GM18498 (cell line): Measurements from ENCODE around the gene SPDYA.
"Not testable (repeated sequence)": the region's sequence is repeated elsewhere in the genome, so short reads cannot be mapped to it uniquely, and the experiment has no call there.

ENCODE experiments used
- ATAC-seq: cut with Tn5 transposase; IDR thresholded peaks from one replicate; pipeline ENCODE4 v1.9.1; 2021; ENCODE audit warnings: mild to moderate bottlenecking, moderate library complexity; ENCODE audit not compliant: unreplicated experiment

The SPDYA gene

DNA sequence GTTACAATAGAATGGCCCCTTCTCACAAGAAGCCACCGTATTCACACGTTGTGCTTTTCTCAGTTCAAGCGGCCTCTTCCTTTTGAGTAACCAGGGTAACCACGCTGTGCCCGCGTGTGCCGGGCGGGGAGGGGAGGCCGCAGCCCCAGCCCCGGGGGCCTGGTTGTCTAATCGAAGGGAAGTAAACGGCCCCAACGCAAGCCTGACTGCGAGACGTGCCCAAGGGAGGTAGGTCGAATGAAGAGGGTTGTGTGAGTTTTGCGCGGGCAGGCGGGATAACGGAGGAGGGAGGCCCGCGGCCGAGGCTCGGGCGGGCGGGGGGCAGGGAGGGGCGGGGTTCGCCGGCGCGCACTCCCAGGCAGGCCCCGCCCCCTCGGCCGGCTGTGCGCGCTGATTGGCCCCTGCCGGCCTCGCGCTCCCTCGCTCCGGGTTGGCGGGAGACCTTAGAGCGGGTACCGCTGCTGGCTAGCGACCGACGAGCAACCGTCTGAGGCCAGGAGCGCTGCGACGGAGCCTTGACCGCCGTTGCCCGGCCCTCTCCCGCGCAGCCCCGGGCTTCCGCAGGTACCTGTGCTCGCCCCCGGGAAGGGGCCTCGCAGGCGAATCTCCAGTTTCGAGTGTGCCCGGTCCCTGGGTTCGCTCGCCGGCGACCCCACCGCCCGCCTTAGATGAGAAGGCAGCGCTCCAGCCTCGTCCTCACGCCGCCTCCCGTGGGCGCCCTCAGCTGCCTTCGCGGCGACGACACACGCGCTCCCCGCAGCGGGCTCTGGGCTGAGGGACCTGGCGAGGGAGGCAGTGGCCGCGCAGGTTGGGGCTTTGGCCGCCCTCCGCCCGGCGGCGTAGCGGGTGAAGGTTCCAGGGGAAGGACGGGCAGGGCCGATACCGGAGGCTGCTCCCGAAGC, at the start of gene SPDYA:
SPDYA (plus strand) TSS at position 451 of the 902 bp plus-strand sequence. CDS start 5,181 bp downstream, outside the sequence.
- ATAC-seq: peak; percentile 83

DNA sequence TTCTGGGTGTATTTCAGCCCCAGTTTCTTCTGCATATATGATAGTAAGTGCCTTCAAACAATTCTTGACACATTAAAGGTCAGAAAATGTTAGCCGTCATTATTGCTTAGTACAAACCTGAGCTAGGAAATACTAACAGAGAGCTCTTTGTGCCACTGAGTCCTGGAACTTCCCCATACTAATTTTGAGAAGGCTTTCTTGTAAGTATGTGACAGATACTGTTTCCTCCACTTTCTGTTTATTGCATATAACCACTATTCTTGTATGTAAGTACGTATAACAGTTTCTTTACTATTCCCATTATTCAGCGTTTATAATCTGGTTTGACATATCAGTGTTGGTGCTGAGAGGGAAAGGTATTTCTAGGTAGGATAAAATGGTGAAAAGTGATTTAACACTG, 49.2 kb upstream of the SPDYA start:
- ATAC-seq: no peak

DNA sequence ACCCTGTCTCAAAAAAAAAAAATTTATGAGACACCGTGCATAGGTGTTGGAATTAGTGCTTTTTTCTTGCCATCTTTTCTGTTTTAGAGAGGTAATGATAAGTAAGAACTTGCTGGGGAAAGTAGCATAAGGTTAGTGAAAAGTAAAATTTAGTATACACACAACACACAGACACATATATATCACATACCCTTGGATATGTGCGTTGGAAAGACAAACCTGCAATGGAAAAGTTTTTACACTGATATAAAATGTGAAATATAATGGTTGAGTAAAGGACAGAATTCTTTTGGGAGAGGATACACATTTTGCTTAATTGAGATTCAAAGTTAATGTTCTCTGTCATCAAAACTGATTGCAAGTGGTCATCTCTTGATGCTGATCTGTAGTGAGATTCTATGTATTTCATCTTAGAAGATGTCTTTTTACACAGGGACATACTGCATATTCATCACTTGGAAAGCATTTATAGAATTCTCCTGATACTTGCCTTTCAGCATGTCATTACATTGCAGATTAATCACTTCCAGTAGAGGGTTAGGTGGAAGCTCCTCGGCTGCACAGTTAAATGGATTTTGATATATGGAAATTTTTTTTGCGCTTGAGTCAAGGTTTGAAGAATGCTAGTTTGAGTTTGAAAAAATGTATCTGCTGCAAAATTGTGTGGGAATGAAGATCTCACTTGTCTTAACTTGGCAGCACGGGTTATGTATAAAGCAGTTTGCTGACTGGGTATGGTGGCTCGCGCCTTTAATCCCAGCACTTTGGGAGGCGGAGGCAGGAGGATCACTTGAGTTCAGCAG, 45.5 kb upstream of the SPDYA start:
- ATAC-seq: no peak

DNA sequence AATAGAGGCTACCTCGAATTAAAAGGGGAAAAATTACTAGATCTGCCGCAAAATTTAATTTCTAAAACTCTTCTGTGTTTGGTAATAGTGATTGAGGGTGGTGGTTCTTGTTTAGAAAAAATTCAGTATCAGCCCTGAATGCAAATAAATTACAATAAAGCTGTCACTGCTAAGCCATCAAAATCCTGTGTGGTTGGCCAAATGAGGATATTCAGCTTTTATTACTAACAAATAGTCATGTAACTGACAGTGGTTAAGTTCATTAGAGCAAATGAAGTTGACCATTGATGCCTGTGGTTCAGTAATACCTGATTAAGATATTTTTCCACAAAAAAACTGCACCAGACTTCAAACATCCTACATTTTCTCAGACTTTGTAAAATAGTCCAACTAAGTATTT, 44.6 kb upstream of the SPDYA start:
- no peak for ATAC-seq

DNA sequence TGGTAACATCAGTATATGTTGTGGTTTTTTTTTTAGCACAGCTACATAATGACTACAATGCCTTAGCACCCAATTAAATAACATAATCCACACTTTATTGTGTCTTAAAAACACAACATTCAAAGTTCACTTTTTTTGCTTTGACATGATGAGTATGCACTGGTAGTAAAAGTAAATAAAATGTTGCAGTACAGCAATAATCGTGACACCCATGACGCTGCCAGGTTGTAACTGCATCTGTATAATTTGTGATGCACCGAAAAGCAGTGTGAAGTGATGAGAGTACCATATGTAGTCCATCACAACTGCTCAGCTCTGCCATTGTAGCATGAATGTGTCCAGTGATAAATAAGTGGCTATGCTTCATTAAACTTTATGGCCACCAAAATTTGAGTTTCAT, 43.3 kb upstream of the SPDYA start:
- ATAC-seq: no peak

- no peak for ATAC-seq
Observed at GRCh38 chr2:28768422-28768821, 42.2 kb upstream of the SPDYA start.

DNA sequence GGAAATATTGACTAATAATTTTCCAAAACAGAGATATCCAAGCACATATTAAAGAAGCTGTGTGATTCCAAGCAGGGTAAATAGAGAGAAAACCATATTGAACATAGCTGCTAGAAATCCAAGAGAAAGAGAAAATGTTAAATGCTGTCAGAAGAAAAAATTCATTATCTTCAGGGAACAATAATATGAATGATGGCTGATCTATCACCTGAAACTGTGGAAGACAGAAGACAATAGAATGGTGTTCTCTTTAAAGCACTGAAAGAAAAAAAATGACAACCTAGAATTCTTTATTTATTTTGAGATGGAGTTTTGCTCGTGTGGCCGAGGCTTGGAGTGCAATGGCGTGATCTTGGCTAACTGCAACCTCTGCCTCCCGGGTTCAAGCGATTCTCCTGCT, 41.7 kb upstream of the SPDYA start:
- ATAC-seq: no peak

DNA sequence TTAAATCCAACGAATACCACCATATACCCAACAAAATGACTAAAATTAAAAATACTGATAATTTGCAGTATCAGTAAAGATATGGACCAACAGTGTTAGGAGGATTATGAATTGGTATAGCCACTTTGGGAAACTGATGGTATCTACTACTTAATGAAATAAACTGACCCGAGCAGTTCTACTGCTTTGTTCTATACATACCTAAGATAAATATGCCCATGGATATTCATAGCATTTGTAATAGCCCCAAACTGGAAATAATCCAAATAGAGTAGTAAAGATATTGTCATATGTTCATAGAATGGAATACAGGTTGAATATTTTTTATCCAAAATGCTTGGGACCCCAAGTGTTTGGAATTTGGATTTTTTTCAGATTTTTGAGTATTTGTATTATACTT, 38.3 kb upstream of the SPDYA start:
- no peak for ATAC-seq

DNA sequence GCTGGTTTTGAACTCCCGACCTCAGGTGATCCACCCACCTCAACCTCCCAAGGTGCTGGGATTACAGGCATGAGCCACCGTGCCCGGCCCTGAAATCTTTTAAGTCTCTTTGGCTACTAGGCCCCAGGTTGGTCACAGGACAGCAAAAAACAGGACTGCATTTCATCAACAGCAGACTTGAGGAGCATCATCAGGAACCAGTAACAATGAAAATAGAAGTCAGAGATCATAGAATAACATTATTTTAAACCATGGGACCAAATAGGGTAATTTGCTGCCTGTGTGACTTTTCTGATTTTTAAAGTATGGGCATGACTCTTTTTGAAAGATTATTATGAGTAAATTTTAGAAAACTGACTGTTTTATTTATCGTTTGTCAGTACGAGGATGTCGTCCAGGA, 34.2 kb upstream of the SPDYA start:
- no peak for ATAC-seq

GRCh38 chr2:28778392-28778791, 32.2 kb upstream of the SPDYA start:
- ATAC-seq: no peak

DNA sequence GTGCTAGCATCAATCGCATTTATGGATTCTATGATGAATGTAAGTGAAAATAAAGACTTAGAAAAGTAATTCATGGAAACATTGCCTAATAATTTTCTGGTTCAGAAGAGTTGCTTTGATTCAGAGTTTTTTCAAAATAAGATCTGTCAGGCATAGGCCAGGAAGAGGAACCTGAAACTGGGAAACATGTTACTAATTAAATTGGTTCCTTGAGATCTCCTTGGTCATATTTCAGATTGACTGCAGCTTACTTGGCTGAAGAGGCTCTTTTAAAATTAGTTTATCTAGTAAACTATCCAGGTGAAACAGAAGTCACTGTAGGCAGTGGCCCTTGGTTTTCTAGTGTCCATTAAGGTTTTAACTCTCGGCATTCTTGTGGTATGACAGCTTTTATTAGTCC, 31.6 kb upstream of the SPDYA start:
- ATAC-seq: no peak

DNA sequence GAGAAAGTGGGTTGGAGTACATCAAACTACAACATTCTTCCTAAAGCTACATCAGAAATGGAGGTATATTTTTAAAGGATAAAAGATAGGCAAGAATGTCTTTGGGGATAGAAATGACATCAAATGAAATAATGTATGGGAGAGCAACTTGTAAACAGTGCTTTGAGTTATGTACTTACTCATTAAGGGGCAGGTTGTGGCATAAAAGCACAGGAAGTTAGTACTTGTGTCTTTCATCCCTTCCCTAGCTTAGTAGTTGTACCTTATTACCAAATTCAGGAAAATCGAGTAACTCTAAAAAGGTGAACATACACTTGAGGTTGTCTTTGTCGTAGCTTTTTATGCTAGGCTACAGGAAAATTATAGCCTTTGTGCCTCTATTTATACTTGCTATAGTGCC, 30.1 kb upstream of the SPDYA start:
- ATAC-seq: no peak

GRCh38 chr2:28782423-28782822, 28.2 kb upstream of the SPDYA start:
- ATAC-seq: no peak

DNA sequence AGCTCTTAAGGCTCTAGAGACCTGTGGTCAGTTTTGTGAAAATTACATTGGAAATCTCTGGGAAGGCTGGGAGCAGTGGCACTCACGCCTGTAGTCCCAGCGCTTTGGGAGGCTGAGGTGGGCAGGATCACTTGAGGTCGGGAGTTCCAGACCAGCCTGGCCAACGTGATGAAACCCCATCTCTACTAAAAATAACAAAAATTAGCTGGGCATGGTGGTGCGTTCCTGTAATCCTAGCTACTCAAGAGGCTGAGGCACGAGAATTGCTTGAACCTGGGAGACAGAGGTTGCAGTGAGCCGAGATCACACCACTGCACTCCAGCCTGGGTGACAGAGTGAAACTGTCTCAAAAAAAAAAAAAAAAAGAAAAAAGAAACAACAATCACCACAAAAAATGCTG, 26.1 kb upstream of the SPDYA start:
- ATAC-seq: not testable (repeated sequence)

DNA sequence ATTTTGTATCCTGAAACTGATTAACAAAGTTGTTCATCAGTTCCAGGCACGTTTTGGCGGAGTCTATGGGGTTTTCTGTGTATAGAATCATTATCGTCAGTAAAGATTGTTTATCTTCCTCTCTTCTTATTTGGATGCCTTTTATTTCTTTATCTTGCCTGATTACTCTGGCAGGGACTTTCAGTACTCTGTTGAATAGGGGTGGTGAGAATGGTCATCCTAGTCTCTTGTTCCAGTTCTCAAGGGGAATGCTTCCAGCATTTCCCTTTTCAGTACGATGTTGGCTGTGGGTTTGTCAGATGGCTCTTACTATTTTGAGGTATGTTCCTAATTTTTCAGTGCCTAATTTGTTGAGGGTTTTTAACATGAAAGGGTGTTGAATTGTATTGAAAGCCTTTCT, 14.0 kb upstream of the SPDYA start:
- no peak for ATAC-seq

GRCh38 chr2:28801726-28802125, 8.9 kb upstream of the SPDYA start:
- ATAC-seq: no peak

GRCh38 chr2:28802975-28803429, 7.6 kb upstream of the SPDYA start:
- no peak for ATAC-seq

DNA sequence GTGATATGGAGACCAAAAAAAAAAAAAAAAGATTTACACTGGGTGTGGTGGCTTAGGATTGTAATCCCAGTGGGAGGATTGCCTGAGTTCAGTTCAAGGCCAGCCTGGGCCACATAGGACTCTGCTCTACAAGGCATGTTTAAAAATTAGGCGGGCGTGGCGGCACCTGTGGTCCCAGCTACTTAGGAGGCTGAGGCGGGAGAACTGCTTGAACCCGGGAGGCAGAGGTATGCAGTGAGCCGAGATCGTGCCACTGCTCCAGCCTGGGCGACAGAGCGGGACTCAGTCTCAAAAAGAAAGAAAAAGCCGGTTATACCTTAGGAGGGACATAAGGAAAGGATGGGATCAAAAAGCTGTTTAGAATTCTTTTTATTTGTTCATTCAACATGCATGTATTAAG, 707 bp upstream of the SPDYA start:
- no peak for ATAC-seq

DNA sequence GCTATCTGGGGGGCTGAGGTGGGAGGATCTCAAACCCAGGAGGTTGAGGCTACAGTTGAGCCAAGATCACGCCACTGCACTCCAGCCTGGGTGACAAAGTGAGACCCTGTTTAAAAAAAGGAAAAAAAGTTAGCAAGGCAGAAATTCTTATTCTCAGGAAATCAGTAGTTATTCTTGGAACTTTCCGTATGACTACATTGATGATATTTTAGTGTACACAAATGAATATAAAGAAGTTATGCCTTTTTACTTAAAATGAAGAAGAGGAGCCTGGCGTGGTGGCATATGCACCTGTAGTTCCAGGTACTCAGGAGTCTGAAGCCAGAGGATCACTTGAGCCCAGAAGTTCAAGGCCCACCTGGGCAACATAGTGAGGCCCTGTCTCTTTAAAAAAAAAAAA, 7.4 kb downstream of the SPDYA start:
- ATAC-seq: no peak

DNA sequence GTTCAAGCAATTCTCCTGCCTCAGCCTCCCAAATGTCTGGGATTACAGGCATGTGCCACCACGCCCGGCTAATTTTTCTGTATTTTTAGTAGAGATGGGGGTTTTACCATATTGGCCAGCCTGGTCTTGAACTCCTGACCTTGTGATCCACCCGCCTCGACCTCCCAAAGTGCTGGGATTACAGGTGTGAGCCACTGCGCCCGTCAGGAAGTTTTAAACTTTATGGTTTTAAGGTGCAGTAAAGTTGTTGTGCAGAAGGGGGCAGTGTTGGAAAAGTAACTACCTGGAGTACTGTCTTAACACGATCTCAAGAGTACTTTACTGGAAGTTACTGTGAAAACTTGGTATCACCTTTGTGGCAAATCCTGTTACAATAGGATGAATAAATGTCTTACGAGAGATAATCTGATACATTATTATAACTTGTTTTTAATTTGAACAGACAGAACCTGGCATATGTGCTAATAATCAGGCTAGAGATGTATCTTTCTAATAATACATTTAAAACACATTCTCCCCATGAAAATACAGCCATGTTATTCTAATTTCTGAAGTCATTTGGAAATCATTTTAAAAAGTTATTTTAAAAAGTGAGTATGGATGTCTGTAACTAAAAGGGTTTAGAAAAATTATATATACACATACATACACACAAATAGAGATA, 10.8 kb downstream of the SPDYA start:
- no peak for ATAC-seq

DNA sequence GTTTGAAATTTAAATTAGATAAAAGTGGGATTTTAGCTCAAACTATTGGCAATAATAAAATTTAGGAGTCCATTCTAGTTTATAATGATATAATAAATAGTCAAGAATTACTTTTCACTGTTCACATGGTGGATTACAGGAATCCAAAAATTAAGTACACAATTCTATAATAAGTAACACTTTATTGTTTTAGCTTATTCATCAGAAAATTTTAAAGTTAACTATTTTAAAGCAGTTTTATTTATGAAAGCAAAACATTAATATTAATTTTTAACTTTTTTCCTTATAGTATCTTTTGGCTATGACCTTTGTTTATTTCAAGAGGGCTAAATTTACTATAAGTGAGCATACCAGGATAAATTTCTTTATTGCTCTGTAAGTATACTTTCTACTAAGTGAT, 11.4 kb downstream of the SPDYA start:
- ATAC-seq: no peak
